OCI-LY7 (cell line): ENCODE data around the gene ANKFN1.

ENCODE experiments used
- EZH2phosphoT487 ChIP-seq: fragments of 200-600 bp; sonication (generic); IDR thresholded peaks from 2 replicates; pipeline ENCODE4 v1.6.1; 2018; ENCODE audit warnings: low read depth, borderline replicate concordance, mild to moderate bottlenecking, mixed run types, antibody characterized with exemption, low read length, moderate library complexity, mixed read lengths
- TF ChIP-seq, protein P1 (sequence below): fragments of 200-600 bp; sonication (generic); conservative IDR thresholded peaks from 2 replicates; pipeline ENCODE4 v1.5.1; 2014; ENCODE audit warnings: mild to moderate bottlenecking, antibody characterized with exemption, low read length, moderate library complexity, mixed read lengths

GRCh38 chr17:56452461-56452860, 299.2 kb downstream of the ANKFN1 start:
- TF ChIP-seq, protein P1, sequence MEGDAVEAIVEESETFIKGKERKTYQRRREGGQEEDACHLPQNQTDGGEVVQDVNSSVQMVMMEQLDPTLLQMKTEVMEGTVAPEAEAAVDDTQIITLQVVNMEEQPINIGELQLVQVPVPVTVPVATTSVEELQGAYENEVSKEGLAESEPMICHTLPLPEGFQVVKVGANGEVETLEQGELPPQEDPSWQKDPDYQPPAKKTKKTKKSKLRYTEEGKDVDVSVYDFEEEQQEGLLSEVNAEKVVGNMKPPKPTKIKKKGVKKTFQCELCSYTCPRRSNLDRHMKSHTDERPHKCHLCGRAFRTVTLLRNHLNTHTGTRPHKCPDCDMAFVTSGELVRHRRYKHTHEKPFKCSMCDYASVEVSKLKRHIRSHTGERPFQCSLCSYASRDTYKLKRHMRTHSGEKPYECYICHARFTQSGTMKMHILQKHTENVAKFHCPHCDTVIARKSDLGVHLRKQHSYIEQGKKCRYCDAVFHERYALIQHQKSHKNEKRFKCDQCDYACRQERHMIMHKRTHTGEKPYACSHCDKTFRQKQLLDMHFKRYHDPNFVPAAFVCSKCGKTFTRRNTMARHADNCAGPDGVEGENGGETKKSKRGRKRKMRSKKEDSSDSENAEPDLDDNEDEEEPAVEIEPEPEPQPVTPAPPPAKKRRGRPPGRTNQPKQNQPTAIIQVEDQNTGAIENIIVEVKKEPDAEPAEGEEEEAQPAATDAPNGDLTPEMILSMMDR: no peak
- no peak for TF ChIP-seq EZH2phosphoT487
